Measurements from ENCODE around the gene NALCN. TPM values are rescaled to one million over a fixed set of nuclear protein-coding genes. Genes with fewer than 3 reads are reported as not detected.
A peak's percentile ranks its signal among the peaks of the same experiment; 100 is the strongest.

The NALCN gene
- polyA plus RNA-seq, 3 donors, result not detected

GRCh38 chr13:101026736-101027398, 389.4 kb downstream of the NALCN start:
- no peak for TF ChIP-seq CTCF (IDR thresholded peaks at IDR 0.05)
- Histone ChIP-seq H3K9me3 (replicated peaks in 1 of 2; ENCODE audit: control insufficient read depth in 1 of 2, insufficient read depth in 1 of 2, low read length in 2 of 2) (no peaks in the 10 kb centered on the region), H3K4me3 (replicated peaks in 1 of 3; ENCODE audit: low read depth in 2 of 3, low read length in 3 of 3) (no peak overlapping the region), H3K4me2 (replicated peaks; ENCODE audit: extremely low read depth, low read length, poor library complexity, severe bottlenecking) (no peak overlapping the region), H3K36me3 (replicated peaks in 1 of 2; ENCODE audit: control insufficient read depth in 1 of 2, insufficient read depth in 2 of 2, low read length in 2 of 2) (no peaks in the 10 kb centered on the region), H3K27ac (ENCODE audit: low read depth in 1 of 2, low read length in 2 of 2) (no peak overlapping the region), H4K20me1 (ENCODE audit: insufficient read depth, low read length) (no peaks in the 10 kb centered on the region), H3K9ac (ENCODE audit: insufficient read depth, low read length, poor library complexity, severe bottlenecking) (no peak overlapping the region), H3K4me1 (ENCODE audit: control insufficient read depth in 1 of 2, insufficient read depth in 2 of 2, low read length in 2 of 2) (no peaks in the 10 kb centered on the region), H3K27me3 (ENCODE audit: control insufficient read depth in 2 of 2, insufficient read depth in 2 of 2, low read length in 2 of 2) (no peaks in the 10 kb centered on the region), H2AFZ (ENCODE audit: insufficient read depth, low read depth, low read length, poor library complexity, severe bottlenecking) (no peak overlapping the region), H3K79me2 (ENCODE audit: insufficient read depth, low read length) (no peaks in the 10 kb centered on the region)
- Mint-ChIP-seq H3K36me3 (no peaks in the 10 kb centered on the region), H3K27me3 (ENCODE audit: low read depth in 3 of 3) (no peaks in the 10 kb centered on the region), H3K27ac (peak overlapping the region in 1 of 7 donors; percentile 43), H3K9me3 (peaks cover 0 to 7% (median 0%) of the 10 kb centered on the region in 7 donors), H3K4me3 (no peak overlapping the region), H3K4me1 (no peaks in the 10 kb centered on the region)
- intact Hi-C loops (cut with micrococcal nuclease), result no loop called here
- DNase-seq, result no peak
- 93% methylated on average over 3 of the region's 4 CpGs for WGBS (ENCODE audit: insufficient coverage)

GRCh38 chr13:101026328-101026727, 390.0 kb downstream of the NALCN start:
- no peak overlapping the region for H3K4me2 ChIP-seq (replicated peaks; ENCODE audit: extremely low read depth, low read length, poor library complexity, severe bottlenecking)
- no peaks in the 10 kb centered on the region for H3K36me3 Mint-ChIP-seq
- no peak for DNase-seq
- no peak for TF ChIP-seq CTCF (IDR thresholded peaks at IDR 0.05)
- no peaks in the 10 kb centered on the region for H3K9me3 ChIP-seq (replicated peaks in 1 of 2; ENCODE audit: control insufficient read depth in 1 of 2, insufficient read depth in 1 of 2, low read length in 2 of 2)
- H3K27ac ChIP-seq (ENCODE audit: low read depth in 1 of 2, low read length in 2 of 2), result no peak overlapping the region
- H3K27me3 ChIP-seq (ENCODE audit: control insufficient read depth in 2 of 2, insufficient read depth in 2 of 2, low read length in 2 of 2), result no peaks in the 10 kb centered on the region
- H3K9ac ChIP-seq (ENCODE audit: insufficient read depth, low read length, poor library complexity, severe bottlenecking), result no peak overlapping the region
- H2AFZ ChIP-seq (ENCODE audit: insufficient read depth, low read depth, low read length, poor library complexity, severe bottlenecking), result no peak overlapping the region
- no peaks in the 10 kb centered on the region for H3K79me2 ChIP-seq (ENCODE audit: insufficient read depth, low read length)
- no peaks in the 10 kb centered on the region for H3K36me3 ChIP-seq (replicated peaks in 1 of 2; ENCODE audit: control insufficient read depth in 1 of 2, insufficient read depth in 2 of 2, low read length in 2 of 2)
- no peaks in the 10 kb centered on the region for H4K20me1 ChIP-seq (ENCODE audit: insufficient read depth, low read length)
- H3K4me1 Mint-ChIP-seq, result no peaks in the 10 kb centered on the region
- H3K4me3 ChIP-seq (replicated peaks in 1 of 3; ENCODE audit: low read depth in 2 of 3, low read length in 3 of 3), result no peak overlapping the region
- H3K27me3 Mint-ChIP-seq (ENCODE audit: low read depth in 3 of 3), result no peaks in the 10 kb centered on the region
- intact Hi-C loops (cut with micrococcal nuclease), result no loop called here
- H3K4me3 Mint-ChIP-seq, result no peak overlapping the region
- H3K9me3 Mint-ChIP-seq, result peaks cover 0 to 5% (median 0%) of the 10 kb centered on the region in 7 donors
- 47% methylated on average over 3 of the region's 6 CpGs for WGBS (ENCODE audit: insufficient coverage)
- H3K4me1 ChIP-seq (ENCODE audit: control insufficient read depth in 1 of 2, insufficient read depth in 2 of 2, low read length in 2 of 2), result no peaks in the 10 kb centered on the region
- no peak overlapping the region for H3K27ac Mint-ChIP-seq

All from CD14-positive monocyte (primary cell).